Measurements from ENCODE around the gene SEZ6L2. TPM values are rescaled to one million over a fixed set of nuclear protein-coding genes. Genes with fewer than 3 reads are reported as not detected.

SEZ6L2 gene
- total and polyA plus RNA-seq, 2 of the 13 experiments (the other 11 are each of a cell fraction or from before 2014, with no cell fraction given), result 14.9 to 16.9 TPM

- TF ChIP-seq HMGXB3 (CRISPR knock-in tag; IDR thresholded peaks at IDR 0.05; ENCODE audit: borderline replicate concordance) (0 out of 2 replicates have a peak, but pooled peaks have one; percentile 30), PLRG1 (conservative IDR thresholded peaks at IDR 0.05) (no peak), E2F2 (CRISPR knock-in tag; IDR thresholded peaks at IDR 0.05; ENCODE audit: borderline replicate concordance) (no peak), ETV5 (CRISPR knock-in tag; IDR thresholded peaks at IDR 0.05; ENCODE audit: borderline replicate concordance) (peak; percentile 16; the same call in 1 of the 2 replicates), ZBTB8A (CRISPR knock-in tag; IDR thresholded peaks at IDR 0.05; ENCODE audit: borderline replicate concordance, low read depth) (no peak), BORCS8-MEF2B (CRISPR knock-in tag; IDR thresholded peaks at IDR 0.05) (no peak), ZNF615 (CRISPR knock-in tag; IDR thresholded peaks at IDR 0.05; ENCODE audit: borderline replicate concordance) (no peak), AHR (CRISPR knock-in tag; IDR thresholded peaks at IDR 0.05) (no peak), ZNF549 (CRISPR knock-in tag; IDR thresholded peaks at IDR 0.05) (no peak), NR3C1 (CRISPR knock-in tag; IDR thresholded peaks at IDR 0.05) (no peak), ARID5B (CRISPR knock-in tag; IDR thresholded peaks at IDR 0.05) (peak; percentile 34), SPEN (CRISPR knock-in tag; IDR thresholded peaks at IDR 0.05; ENCODE audit: low read depth) (peak; percentile 56; the same call in 1 of the 2 replicates), ZNF501 (CRISPR knock-in tag; IDR thresholded peaks at IDR 0.05) (peak; percentile 81), MXD4 (CRISPR knock-in tag; IDR thresholded peaks at IDR 0.05) (no peak), ASH2L (IDR thresholded peaks at IDR 0.05; ENCODE audit: insufficient read length, low read depth, low read length) (peak; percentile 71), ATF7-NPFF (CRISPR knock-in tag; IDR thresholded peaks at IDR 0.05; ENCODE audit: low read depth) (no peak), PITX1 (CRISPR knock-in tag; IDR thresholded peaks at IDR 0.05) (peak; percentile 54; the same call in 1 of the 2 replicates), MEIS1 (CRISPR knock-in tag; IDR thresholded peaks at IDR 0.05; ENCODE audit: borderline replicate concordance) (no peak; the same call in 1 of the 2 replicates), JUNB (CRISPR knock-in tag; IDR thresholded peaks at IDR 0.05; ENCODE audit: borderline replicate concordance) (peak; percentile 60; the same call in 1 of the 2 replicates), ADNP (CRISPR knock-in tag; IDR thresholded peaks at IDR 0.05) (no peak; the same call in 1 of the 2 replicates)
Observed at GRCh38 chr16:29943846-29944799, 44.8 kb upstream of the SEZ6L2 start (continued).

Data from HepG2 (cell line).